ENCODE data around the gene MRPL24.

- no peak for TF ChIP-seq BHLHE40 (IDR thresholded peaks at IDR 0.05; ENCODE audit: borderline replicate concordance)
- TF ChIP-seq, protein P1, sequence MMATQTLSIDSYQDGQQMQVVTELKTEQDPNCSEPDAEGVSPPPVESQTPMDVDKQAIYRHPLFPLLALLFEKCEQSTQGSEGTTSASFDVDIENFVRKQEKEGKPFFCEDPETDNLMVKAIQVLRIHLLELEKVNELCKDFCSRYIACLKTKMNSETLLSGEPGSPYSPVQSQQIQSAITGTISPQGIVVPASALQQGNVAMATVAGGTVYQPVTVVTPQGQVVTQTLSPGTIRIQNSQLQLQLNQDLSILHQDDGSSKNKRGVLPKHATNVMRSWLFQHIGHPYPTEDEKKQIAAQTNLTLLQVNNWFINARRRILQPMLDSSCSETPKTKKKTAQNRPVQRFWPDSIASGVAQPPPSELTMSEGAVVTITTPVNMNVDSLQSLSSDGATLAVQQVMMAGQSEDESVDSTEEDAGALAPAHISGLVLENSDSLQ (IDR thresholded peaks at IDR 0.05): no peak
- TF ChIP-seq SUZ12 (IDR thresholded peaks at IDR 0.05): no peak
- no peak for TF ChIP-seq HDGF (IDR thresholded peaks at IDR 0.05; ENCODE audit: borderline replicate concordance)
- TF ChIP-seq LEF1 (IDR thresholded peaks at IDR 0.05; ENCODE audit: borderline replicate concordance): no peak
- no peak for TF ChIP-seq FOXM1 (IDR thresholded peaks at IDR 0.05; ENCODE audit: borderline replicate concordance)
- no peak for TF ChIP-seq NFRKB (IDR thresholded peaks at IDR 0.05)
- TF ChIP-seq SP1 (IDR thresholded peaks at IDR 0.05): no peak
- no peak for TF ChIP-seq TARDBP (IDR thresholded peaks at IDR 0.05)
- no peak for TF ChIP-seq ELF4 (IDR thresholded peaks at IDR 0.05)
- TF ChIP-seq FOXA1 (IDR thresholded peaks at IDR 0.05): no peak
- TF ChIP-seq ARNT (IDR thresholded peaks at IDR 0.05): no peak
Observed at GRCh38 chr1:156745881-156746280, 5.0 kb upstream of the MRPL24 start.
